Lung (tissue), 12 donors: Measurements from ENCODE around the gene C2orf92. TPM values are rescaled to one million over a fixed set of nuclear protein-coding genes. Genes with fewer than 3 reads are reported as not detected.

Source experiments
- ATAC-seq: fragments of 200-7000 bp; cut with Tn5 transposase; one replicate; pipeline ENCODE4 v1.9.1; 2020; ENCODE audit warnings: moderate number of reproducible peaks; ENCODE audit not compliant: insufficient read depth, low FRiP score
- DNase-seq, 3 donors: peaks; one replicate each; pipeline ENCODE4 v3.0.0-alpha.2; 2013 to 2017
- H3K27ac ChIP-seq, 2 donors: one replicate each; pipeline ENCODE4 v1.5.1; 2013; ENCODE audit warnings: mild to moderate bottlenecking in 2 of 2, moderate library complexity in 2 of 2, control low read depth in 1 of 2, inconsistent platforms in 1 of 2, low read depth in 1 of 2, low read length in 1 of 2
- H3K27me3 ChIP-seq, 3 donors: one replicate each; pipeline ENCODE4 v1.5.1; 2013; ENCODE audit warnings: low read length in 2 of 3; ENCODE audit not compliant: control insufficient read depth in 3 of 3, insufficient read depth in 3 of 3
- H3K36me3 ChIP-seq, 4 donors: one replicate each; pipeline ENCODE4 v1.5.1; 2013; ENCODE audit warnings: low read length in 4 of 4, mild to moderate bottlenecking in 1 of 4, moderate library complexity in 1 of 4; ENCODE audit not compliant: control insufficient read depth in 4 of 4, insufficient read depth in 4 of 4
- H3K4me1 ChIP-seq, 5 donors: one replicate each; pipeline ENCODE4 v1.5.1; 2013; ENCODE audit warnings: low read length in 5 of 5, mild to moderate bottlenecking in 2 of 5, moderate library complexity in 1 of 5; ENCODE audit not compliant: control insufficient read depth in 5 of 5, insufficient read depth in 5 of 5
- H3K4me3 ChIP-seq: one replicate; pipeline ENCODE4 v1.5.1; 2013; ENCODE audit warnings: mild to moderate bottlenecking, control low read depth, moderate library complexity
- H3K9ac ChIP-seq, 2 donors: one replicate each; pipeline ENCODE4 v1.5.1; 2013; ENCODE audit warnings: low read length in 2 of 2, control low read depth in 1 of 2; ENCODE audit not compliant: insufficient read depth in 1 of 2
- H3K9me3 ChIP-seq, 4 donors: one replicate each; pipeline ENCODE4 v1.5.1; 2013; ENCODE audit warnings: low read length in 3 of 4, mild to moderate bottlenecking in 1 of 4, moderate library complexity in 1 of 4; ENCODE audit not compliant: control insufficient read depth in 4 of 4, insufficient read depth in 3 of 4
- CTCF ChIP-seq: IDR thresholded peaks from 2 replicates; pipeline ENCODE4 v1.5.1; 2012; ENCODE audit warnings: mild to moderate bottlenecking; ENCODE audit errors: control extremely low read depth, extremely low read depth
- WGBS, 2 donors: extraction: QIAGEN DNeasy Blood & Tissue Kit; methylation state at CpG; one replicate each; pipeline ENCODE4 v1.1.7; 2013; 5-methylcytosine and 5-hydroxymethylcytosine counted together
- polyA plus RNA-seq, 2 donors: library from polyadenylated mRNA; stranded (reverse); fragments of 200-250 nt; gene quantifications; one replicate each; pipeline ENCODE4 v1.2.1, GENCODE V29; 2013
- total RNA-seq, 2 donors: library from RNA; depleted of rRNA in 1 of 2; stranded (reverse); fragments of >200 nt in 1 of 2; gene quantifications; one replicate each; pipeline ENCODE4 v1.2.1, GENCODE V29; 2014 to 2021
- donor health status: control.
- donor health status: control.
- donor health status: Bipolar disorder and iron deficiency.
- donor health status: healthy.
- donor health status: DM: yes; HTN: yes; CAD: no.

C2orf92 gene
- total and polyA plus RNA-seq, 4 donors: 1.8 to 19.0 (median 14.2) TPM

- Histone ChIP-seq H3K27ac (no peak overlapping the region), H3K9me3 (no peaks in the 10 kb centered on the region), H3K27me3 (no peaks in the 10 kb centered on the region), H3K9ac (no peak overlapping the region), H3K4me3 (no peak overlapping the region), H3K36me3 (no peaks in the 10 kb centered on the region), H3K4me1 (no peaks in the 10 kb centered on the region)
- TF ChIP-seq CTCF: no peak
- ATAC-seq (no peak), DNase-seq (no peak)
- 92 to 93% methylated on average over 5 of the region's 5 CpGs for WGBS, 2 donors
Measured at GRCh38 chr2:97704989-97705388, 35.5 kb downstream of the C2orf92 start.

GRCh38 chr2:97706112-97706511 is 36.6 kb downstream of the C2orf92 start:
- no peak for DNase-seq
- no peaks in the 10 kb centered on the region for H3K9me3 ChIP-seq
- H3K36me3 ChIP-seq: no peaks in the 10 kb centered on the region
- ATAC-seq: no peak
- no peaks in the 10 kb centered on the region for H3K27me3 ChIP-seq
- 95 to 97% methylated on average over 13 of the region's 13 CpGs for WGBS, 2 donors
- no peak for TF ChIP-seq CTCF
- H3K9ac ChIP-seq: no peak overlapping the region
- no peaks in the 10 kb centered on the region for H3K4me1 ChIP-seq
- no peak overlapping the region for H3K4me3 ChIP-seq
- no peak overlapping the region for H3K27ac ChIP-seq

- H3K36me3 ChIP-seq: no peaks in the 10 kb centered on the region
- WGBS, 2 donors: 72 to 77% methylated on average over 9 to 11 of the region's 11 CpGs
- no peak overlapping the region for H3K9ac ChIP-seq
- ATAC-seq (no peak), DNase-seq (no peak)
- no peaks in the 10 kb centered on the region for H3K4me1 ChIP-seq
- no peaks in the 10 kb centered on the region for H3K9me3 ChIP-seq
- H3K27me3 ChIP-seq: no peaks in the 10 kb centered on the region
- H3K4me3 ChIP-seq: no peak overlapping the region
- no peak for TF ChIP-seq CTCF
- no peak overlapping the region for H3K27ac ChIP-seq
Measured at GRCh38 chr2:97706708-97707345, 37.3 kb downstream of the C2orf92 start.
